ENCODE results near the gene STK11IP. TPM values are rescaled to one million over a fixed set of nuclear protein-coding genes. Genes with fewer than 3 reads are reported as not detected.

The STK11IP gene
- total and polyA plus RNA-seq, 9 of the 15 experiments (the other 6 are each of a cell fraction or from before 2014, with no cell fraction given): 0.52 to 21.7 (median 5.6) TPM

DNA sequence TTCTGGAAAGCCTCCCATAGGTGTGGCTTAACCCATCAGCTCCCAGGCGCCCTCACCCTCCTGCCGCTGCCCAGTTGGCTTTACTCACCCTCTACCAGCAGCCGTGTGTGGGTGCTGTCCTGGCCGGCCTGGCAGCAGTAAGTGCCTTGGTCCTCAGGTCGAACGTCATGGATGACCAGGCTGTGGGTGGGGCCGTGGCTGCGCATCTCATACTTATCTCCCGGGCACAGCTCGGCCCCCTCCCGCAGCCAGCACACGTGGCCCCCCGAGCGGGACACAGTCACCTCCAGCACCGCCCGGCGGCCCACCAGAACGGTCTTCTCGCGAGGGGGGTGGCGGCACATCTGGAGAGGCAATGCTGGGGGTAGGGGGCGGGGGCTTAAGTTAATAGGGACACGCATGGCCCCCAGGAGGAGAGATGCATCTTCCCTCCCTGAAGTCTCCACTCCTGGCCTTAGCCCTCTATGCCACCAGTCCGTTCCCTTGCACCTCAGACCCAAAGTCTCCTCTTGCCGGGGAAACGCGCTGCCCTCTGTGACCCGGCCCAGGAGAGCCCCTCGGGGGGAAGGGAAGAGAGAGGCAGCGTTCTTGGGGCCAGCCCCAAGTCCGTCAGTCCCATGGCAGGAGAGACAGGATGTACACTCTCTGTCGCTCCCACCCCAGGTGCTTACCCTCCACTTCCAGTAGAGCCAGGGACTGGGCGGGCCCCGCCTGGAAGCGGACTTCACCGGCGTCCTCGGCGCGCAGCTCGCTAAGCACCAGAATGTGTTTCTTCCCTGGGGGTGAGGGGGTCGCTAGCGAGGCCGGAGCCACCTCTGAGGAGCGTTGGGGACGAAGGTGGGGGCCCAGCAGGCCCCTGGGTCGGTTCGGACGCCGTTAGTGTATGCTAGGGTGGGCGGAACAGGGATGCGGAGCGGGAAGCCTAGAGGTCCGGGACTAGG is 45.9 kb upstream of the STK11IP start (continued):
- TF ChIP-seq, protein P1, sequence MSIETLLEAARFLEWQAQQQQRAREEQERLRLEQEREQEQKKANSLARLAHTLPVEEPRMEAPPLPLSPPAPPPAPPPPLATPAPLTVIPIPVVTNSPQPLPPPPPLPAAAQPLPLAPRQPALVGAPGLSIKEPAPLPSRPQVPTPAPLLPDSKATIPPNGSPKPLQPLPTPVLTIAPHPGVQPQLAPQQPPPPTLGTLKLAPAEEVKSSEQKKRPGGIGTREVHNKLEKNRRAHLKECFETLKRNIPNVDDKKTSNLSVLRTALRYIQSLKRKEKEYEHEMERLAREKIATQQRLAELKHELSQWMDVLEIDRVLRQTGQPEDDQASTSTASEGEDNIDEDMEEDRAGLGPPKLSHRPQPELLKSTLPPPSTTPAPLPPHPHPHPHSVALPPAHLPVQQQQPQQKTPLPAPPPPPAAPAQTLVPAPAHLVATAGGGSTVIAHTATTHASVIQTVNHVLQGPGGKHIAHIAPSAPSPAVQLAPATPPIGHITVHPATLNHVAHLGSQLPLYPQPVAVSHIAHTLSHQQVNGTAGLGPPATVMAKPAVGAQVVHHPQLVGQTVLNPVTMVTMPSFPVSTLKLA (conservative IDR thresholded peaks at IDR 0.05): peak; percentile 45 to 62; a peak in 2 of 4 replicates
- TF ChIP-seq ZNF707 (CRISPR knock-in tag; conservative IDR thresholded peaks at IDR 0.05): no peak
- no peak for TF ChIP-seq ATF1 (CRISPR knock-in tag; IDR thresholded peaks at IDR 0.05)
- TF ChIP-seq ATF1 (tag; IDR thresholded peaks at IDR 0.05): peak; percentile 54
- no peak for TF ChIP-seq ELK1 (CRISPR knock-in tag; IDR thresholded peaks at IDR 0.05)
- no peak for TF ChIP-seq ZFP30 (CRISPR knock-in tag; IDR thresholded peaks at IDR 0.05; ENCODE audit: borderline replicate concordance)
- TF ChIP-seq, protein P2, sequence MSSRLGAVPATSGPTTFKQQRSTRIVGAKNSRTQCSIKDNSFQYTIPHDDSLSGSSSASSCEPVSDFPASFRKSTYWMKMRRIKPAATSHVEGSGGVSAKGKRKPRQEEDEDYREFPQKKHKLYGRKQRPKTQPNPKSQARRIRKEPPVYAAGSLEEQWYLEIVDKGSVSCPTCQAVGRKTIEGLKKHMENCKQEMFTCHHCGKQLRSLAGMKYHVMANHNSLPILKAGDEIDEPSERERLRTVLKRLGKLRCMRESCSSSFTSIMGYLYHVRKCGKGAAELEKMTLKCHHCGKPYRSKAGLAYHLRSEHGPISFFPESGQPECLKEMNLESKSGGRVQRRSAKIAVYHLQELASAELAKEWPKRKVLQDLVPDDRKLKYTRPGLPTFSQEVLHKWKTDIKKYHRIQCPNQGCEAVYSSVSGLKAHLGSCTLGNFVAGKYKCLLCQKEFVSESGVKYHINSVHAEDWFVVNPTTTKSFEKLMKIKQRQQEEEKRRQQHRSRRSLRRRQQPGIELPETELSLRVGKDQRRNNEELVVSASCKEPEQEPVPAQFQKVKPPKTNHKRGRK (tag; IDR thresholded peaks at IDR 0.05): no peak
- TF ChIP-seq ZBED1 (IDR thresholded peaks at IDR 0.05): no peak
- TF ChIP-seq ZNF232 (CRISPR knock-in tag; IDR thresholded peaks at IDR 0.05): no peak
- TF ChIP-seq, protein P3, sequence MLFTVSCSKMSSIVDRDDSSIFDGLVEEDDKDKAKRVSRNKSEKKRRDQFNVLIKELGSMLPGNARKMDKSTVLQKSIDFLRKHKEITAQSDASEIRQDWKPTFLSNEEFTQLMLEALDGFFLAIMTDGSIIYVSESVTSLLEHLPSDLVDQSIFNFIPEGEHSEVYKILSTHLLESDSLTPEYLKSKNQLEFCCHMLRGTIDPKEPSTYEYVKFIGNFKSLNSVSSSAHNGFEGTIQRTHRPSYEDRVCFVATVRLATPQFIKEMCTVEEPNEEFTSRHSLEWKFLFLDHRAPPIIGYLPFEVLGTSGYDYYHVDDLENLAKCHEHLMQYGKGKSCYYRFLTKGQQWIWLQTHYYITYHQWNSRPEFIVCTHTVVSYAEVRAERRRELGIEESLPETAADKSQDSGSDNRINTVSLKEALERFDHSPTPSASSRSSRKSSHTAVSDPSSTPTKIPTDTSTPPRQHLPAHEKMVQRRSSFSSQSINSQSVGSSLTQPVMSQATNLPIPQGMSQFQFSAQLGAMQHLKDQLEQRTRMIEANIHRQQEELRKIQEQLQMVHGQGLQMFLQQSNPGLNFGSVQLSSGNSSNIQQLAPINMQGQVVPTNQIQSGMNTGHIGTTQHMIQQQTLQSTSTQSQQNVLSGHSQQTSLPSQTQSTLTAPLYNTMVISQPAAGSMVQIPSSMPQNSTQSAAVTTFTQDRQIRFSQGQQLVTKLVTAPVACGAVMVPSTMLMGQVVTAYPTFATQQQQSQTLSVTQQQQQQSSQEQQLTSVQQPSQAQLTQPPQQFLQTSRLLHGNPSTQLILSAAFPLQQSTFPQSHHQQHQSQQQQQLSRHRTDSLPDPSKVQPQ (CRISPR knock-in tag; IDR thresholded peaks at IDR 0.05; ENCODE audit: borderline replicate concordance): no peak
- no peak for TF ChIP-seq TSHZ1 (CRISPR knock-in tag; IDR thresholded peaks at IDR 0.05)
- TF ChIP-seq DPF2 (IDR thresholded peaks at IDR 0.05): no peak
- 0 out of 2 replicates have a peak, but pooled peaks have one; percentile 40 for TF ChIP-seq USF2 (CRISPR knock-in tag; IDR thresholded peaks at IDR 0.05)
- peak in 1 of 2 experiments; percentile 12; a peak in 1 of 4 replicates for TF ChIP-seq TEAD1 (CRISPR knock-in tag; IDR thresholded peaks at IDR 0.05)
- TF ChIP-seq ZNF644 (tag; IDR thresholded peaks at IDR 0.05; ENCODE audit: low read depth): no peak

Measured in K562 (cell line).